Fibroblast of pulmonary artery (primary cell): Measurements from ENCODE around the gene RALGPS2.

Experiments
- DNase-seq: peaks from one replicate; pipeline ENCODE4 v3.0.0-alpha.2; 2010; ENCODE audit warnings: low read depth
- H3K4me3 ChIP-seq: replicated peaks from 2 replicates; pipeline ENCODE4 v1.5.1; 2011; ENCODE audit warnings: low read depth, mild to moderate bottlenecking, control low read depth, low read length, moderate library complexity
- TF ChIP-seq, protein P1 (sequence below): IDR thresholded peaks from 2 replicates; pipeline ENCODE4 v1.5.1; 2011; ENCODE audit warnings: mild to moderate bottlenecking, control low read depth, low read length, inconsistent platforms; ENCODE audit errors: missing control alignments

RALGPS2 gene

DNA sequence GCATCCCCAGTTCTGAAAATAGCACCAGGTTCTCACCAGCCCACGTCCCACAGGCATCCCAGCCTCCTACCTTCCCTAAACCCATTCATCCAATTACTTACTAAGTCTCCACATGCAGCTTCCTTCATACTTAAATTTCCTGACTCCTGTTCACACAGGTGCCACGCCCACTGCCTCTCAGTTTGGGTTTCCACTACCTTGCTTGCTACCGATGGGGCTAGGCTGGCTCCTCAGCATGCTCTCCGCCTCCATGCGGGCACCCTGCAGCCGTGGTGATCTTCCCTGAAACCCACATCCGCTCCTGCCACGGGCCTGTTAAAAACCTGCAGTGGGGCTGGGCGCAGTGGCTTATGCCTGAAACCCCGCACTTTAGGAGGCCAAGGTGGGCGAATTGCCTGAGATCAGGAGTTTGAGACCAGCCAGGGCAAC, 216.2 kb downstream of the RALGPS2 start:
- no peak for DNase-seq
- H3K4me3 ChIP-seq = no peak overlapping the region
- TF ChIP-seq, protein P1, sequence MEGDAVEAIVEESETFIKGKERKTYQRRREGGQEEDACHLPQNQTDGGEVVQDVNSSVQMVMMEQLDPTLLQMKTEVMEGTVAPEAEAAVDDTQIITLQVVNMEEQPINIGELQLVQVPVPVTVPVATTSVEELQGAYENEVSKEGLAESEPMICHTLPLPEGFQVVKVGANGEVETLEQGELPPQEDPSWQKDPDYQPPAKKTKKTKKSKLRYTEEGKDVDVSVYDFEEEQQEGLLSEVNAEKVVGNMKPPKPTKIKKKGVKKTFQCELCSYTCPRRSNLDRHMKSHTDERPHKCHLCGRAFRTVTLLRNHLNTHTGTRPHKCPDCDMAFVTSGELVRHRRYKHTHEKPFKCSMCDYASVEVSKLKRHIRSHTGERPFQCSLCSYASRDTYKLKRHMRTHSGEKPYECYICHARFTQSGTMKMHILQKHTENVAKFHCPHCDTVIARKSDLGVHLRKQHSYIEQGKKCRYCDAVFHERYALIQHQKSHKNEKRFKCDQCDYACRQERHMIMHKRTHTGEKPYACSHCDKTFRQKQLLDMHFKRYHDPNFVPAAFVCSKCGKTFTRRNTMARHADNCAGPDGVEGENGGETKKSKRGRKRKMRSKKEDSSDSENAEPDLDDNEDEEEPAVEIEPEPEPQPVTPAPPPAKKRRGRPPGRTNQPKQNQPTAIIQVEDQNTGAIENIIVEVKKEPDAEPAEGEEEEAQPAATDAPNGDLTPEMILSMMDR = no peak

DNA sequence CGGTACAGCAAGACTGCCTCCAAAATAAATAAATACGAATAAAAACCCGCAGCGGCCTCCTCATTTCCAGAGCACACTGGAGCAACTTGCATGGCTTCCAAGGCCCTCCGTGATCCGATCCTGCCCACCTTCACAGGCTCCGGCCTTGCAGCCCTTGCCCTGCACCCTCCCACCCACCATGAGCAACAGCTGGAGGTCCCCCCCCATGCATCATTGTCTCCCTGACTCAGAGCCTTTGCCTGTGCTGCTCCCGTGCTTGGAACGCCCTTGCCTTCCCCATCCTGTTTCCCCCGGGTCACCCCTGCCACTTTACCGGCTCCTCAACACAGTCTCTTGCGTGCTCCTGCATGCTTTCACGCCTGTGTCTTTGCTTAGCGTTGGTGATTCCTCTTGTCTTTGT, 216.8 kb downstream of the RALGPS2 start:
- DNase-seq = no peak
- H3K4me3 ChIP-seq = no peak overlapping the region
- TF ChIP-seq, protein P1 = no peak

DNA sequence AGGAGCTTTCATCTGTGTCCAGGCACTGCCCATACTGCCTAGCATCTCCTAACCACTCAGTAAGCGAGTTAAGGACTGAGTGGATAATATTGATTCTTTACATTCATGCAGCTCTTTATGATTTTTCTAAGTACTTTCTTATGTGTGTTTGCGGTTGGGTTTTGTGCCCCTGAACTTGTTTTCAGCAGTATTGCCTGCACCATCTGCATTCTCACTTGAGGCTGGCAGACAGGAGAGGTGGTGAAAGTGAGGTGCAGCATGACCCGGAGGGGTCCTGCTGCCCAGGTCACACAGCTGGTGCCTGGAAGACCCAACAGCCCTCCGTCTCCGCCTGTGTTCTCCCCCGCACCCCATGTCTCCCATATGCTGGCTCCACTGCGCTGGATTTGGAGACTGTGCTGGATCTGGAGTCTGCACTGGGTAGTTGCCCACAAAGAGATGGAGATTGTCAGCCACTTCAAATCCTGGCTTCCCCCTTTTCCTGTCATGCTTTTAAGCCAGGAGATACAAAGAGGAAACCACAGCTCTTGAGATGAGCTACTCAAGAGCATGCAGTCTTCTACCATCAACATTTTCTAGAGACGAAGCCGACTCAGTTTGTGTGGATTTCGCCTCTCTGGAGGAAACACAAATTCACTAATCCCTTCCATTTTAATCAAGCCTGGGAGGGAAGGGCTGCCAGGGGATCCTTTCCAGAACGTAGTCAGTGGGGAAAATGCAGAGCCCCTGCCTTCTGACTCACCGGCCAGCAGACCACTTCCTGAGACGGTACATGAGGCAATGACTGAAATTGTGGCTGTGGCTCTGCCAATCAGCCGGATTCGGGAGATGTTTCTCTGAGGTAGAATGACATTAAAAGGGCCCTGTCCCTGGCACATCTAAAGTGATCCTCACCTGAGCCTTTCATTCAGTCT, 217.5 kb downstream of the RALGPS2 start:
- H3K4me3 ChIP-seq = no peak overlapping the region
- TF ChIP-seq, protein P1 = no peak
- DNase-seq = peak; percentile 56

DNA sequence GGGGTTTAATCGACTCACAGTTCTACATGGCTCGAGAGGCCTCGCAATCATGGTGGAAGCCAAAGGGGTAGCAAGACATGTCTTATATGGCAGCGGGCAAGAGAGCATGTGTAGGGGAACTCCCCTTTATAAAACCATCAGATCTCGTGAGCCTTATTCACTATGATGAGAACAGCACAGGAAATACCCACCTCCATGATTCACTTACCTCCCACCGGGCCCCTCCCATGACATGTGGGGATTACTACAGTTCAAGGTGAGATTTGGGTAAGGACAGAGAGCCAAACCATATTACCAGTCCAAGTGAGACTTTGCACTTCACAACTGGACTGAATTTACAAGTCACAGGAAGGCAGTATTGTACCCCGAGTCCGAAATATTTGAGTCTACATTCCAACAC, 219.7 kb downstream of the RALGPS2 start:
- no peak for DNase-seq
- TF ChIP-seq, protein P1 = no peak
- no peak overlapping the region for H3K4me3 ChIP-seq

DNA sequence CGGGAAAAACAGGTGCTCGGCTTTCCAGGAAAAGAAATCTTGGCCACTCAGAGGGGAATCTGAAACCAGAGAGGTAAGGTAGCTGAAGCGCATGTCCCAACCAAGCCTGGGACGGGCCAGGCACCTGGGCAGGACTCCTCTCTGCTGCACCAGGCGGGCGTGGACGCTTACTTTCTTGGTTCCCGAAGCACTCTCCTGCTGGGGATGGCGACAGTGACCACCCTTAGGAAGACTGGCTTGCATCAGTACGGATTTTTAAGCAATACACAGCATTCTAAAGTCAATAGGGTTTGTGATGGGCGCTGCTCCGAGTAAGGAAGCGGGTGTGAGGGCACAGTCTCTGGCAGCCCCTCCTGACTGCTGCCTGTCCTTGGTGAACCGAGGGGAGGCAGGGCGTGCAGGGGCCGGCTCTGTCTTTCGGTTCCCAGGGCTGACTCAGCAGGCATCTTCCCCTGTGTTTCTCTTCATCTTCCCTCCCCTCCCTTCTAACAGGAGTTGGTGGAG, 220.8 kb downstream of the RALGPS2 start:
- no peak for DNase-seq
- TF ChIP-seq, protein P1 = no peak
- no peak overlapping the region for H3K4me3 ChIP-seq

DNA sequence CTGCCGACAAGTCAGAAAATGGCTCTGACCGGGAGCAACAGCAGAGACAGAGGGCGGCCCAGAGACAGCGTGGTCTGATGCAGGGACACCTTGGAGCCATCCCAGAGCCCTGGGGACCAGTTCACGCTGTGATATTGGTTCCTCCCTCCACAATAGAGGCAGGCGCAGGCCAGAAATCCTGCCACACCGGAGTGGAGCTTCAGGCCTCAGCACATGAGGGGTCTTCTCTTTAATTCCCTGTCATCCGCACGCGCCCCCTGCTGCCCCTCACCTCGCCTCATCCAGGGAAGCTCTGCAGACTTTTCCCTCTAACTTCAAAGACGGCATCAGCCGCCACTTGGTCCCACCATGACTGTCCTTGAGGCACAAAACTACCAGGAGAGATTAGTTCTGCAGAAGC, 221.4 kb downstream of the RALGPS2 start:
- TF ChIP-seq, protein P1 = no peak
- no peak overlapping the region for H3K4me3 ChIP-seq
- no peak for DNase-seq
